Endothelial cell of umbilical vein (primary cell): ENCODE measurements around the gene SORT1. TPM values are rescaled to one million over a fixed set of nuclear protein-coding genes. Genes with fewer than 3 reads are reported as not detected.

Experiments used
- BruUV-seq: library from RNA; stranded (reverse); fragments of 400-500 nt; replicated peaks from 2 replicates; lab custom pipeline; 2021; lab: Mats Ljungman, UMichigan
- CTCF ChIA-PET: fragments of 300-600, 350-600 bp; sonication (Branson Sonifier 250); formaldehyde crosslinking; loops from one replicate; lab custom pipeline; 2021; ENCODE audit warnings: antibody characterized with exemption, inconsistent platforms; lab: Charles Lee
- POLR2A ChIA-PET: fragments of 300-600, 350-600 bp; sonication (Branson Sonifier 250); formaldehyde crosslinking; loops from one replicate; lab custom pipeline; 2021; ENCODE audit warnings: antibody characterized with exemption, inconsistent platforms; lab: Charles Lee
- DNase-seq: peaks from one replicate; pipeline ENCODE4 v3.0.0-alpha.2; 2011; ENCODE audit warnings: low read depth, low spot score
- FAIRE-seq: peaks from 2 replicates; lab custom pipeline; 2011; peaks lifted over from hg19 to GRCh38; lab: Jason Lieb, UNC
- H2AFZ ChIP-seq: 2 replicates; pipeline ENCODE4 v1.6.0; 2012; ENCODE audit warnings: low read depth, low read length, control low read depth, inconsistent platforms
- H3K27ac ChIP-seq: 2 replicates; pipeline ENCODE4 v1.5.1; 2011; ENCODE audit warnings: low read depth, mild to moderate bottlenecking, control low read depth, low read length, moderate library complexity; ENCODE audit not compliant: insufficient read depth
- H3K27me3 ChIP-seq, 2 experiments: 2 replicates each; pipeline versions ENCODE4 v1.6.0 to v1.6.1; 2011; ENCODE audit warnings: low read length in 2 of 2, mixed read lengths in 1 of 2; ENCODE audit not compliant: control insufficient read depth in 2 of 2, insufficient read depth in 2 of 2
- H3K36me3 ChIP-seq, 2 experiments: 2 replicates in 1 of 2; 3 replicates in 1 of 2; pipeline ENCODE4 v1.5.1; 2011; ENCODE audit warnings: low read length in 2 of 2, mild to moderate bottlenecking in 1 of 2, moderate library complexity in 1 of 2; ENCODE audit not compliant: control insufficient read depth in 2 of 2, insufficient read depth in 2 of 2; ENCODE audit errors: extremely low read depth in 1 of 2
- H3K4me1 ChIP-seq: 3 replicates; pipeline ENCODE4 v1.5.1; 2011; ENCODE audit warnings: mild to moderate bottlenecking, low read length; ENCODE audit not compliant: control insufficient read depth, insufficient read depth; ENCODE audit errors: extremely low read depth
- H3K4me2 ChIP-seq: 2 replicates; pipeline ENCODE4 v1.6.1; 2011; ENCODE audit warnings: low read length, control low read depth, mixed read lengths; ENCODE audit not compliant: insufficient read depth
- H3K4me3 ChIP-seq, 3 experiments: fragments of 200-600 bp in 1 of 3; sonication (generic), shearing (Covaris generic) in 1 of 3; replicated peaks in 1 of 3; 2 replicates each; pipeline ENCODE4 v1.5.1; 2011 to 2016; ENCODE audit warnings: control low read depth in 3 of 3, low read length in 3 of 3, mild to moderate bottlenecking in 2 of 3, inconsistent platforms in 1 of 3, low read depth in 1 of 3, moderate library complexity in 1 of 3; ENCODE audit not compliant: insufficient read depth in 1 of 3
- H3K79me2 ChIP-seq: 2 replicates; pipeline ENCODE4 v1.6.0; 2012; ENCODE audit warnings: low read length, inconsistent platforms; ENCODE audit not compliant: control insufficient read depth, insufficient read depth
- H3K9ac ChIP-seq: replicated peaks from 2 replicates; pipeline ENCODE3; 2011; ENCODE audit warnings: low read length, control low read depth; ENCODE audit not compliant: insufficient read depth; ENCODE audit errors: extremely low read depth
- H3K9me1 ChIP-seq: replicated peaks from 3 replicates; pipeline ENCODE4 v1.6.0; 2011; ENCODE audit warnings: mild to moderate bottlenecking, low read length; ENCODE audit not compliant: control insufficient read depth, insufficient read depth; ENCODE audit errors: extremely low read depth
- H3K9me3 ChIP-seq: replicated peaks from 2 replicates; pipeline ENCODE4 v1.5.1; 2012; ENCODE audit warnings: low read length, inconsistent platforms; ENCODE audit not compliant: control insufficient read depth, insufficient read depth
- H4K20me1 ChIP-seq: replicated peaks from 2 replicates; pipeline ENCODE3; 2011; ENCODE audit warnings: mild to moderate bottlenecking, low read length; ENCODE audit not compliant: control insufficient read depth, insufficient read depth; ENCODE audit errors: extremely low read depth
- CTCF ChIP-seq, 2 donors: IDR thresholded peaks; 1 replicate in 1 of 2; 2 replicates in 1 of 2; pipeline ENCODE4 v1.5.1; 2011; ENCODE audit warnings: low read length in 2 of 2, mild to moderate bottlenecking in 2 of 2, moderate library complexity in 2 of 2, control low read depth in 1 of 2, inconsistent platforms in 1 of 2, low read depth in 1 of 2; ENCODE audit not compliant: insufficient read depth in 1 of 2; ENCODE audit errors: extremely low read depth in 1 of 2
- JUN ChIP-seq: IDR thresholded peaks from 2 replicates; pipeline ENCODE4 v1.6.1; 2011; ENCODE audit warnings: borderline replicate concordance, low read depth; ENCODE audit not compliant: insufficient read length, insufficient read depth
- MAX ChIP-seq: IDR thresholded peaks from 2 replicates; pipeline ENCODE4 v1.6.1; 2011; ENCODE audit not compliant: insufficient read depth, insufficient read length
- POLR2A ChIP-seq: IDR thresholded peaks from 2 replicates; pipeline ENCODE4 v1.6.1; 2012; ENCODE audit warnings: low read depth, mild to moderate bottlenecking, control low read depth, low read length
- POLR2AphosphoS5 ChIP-seq: IDR thresholded peaks from 2 replicates; pipeline ENCODE4 v1.6.1; 2012; ENCODE audit warnings: low read depth, mild to moderate bottlenecking, control low read depth, low read length, moderate library complexity; ENCODE audit not compliant: insufficient read depth
- dilution Hi-C: fragments of 300-500 bp; cut with MboI; formaldehyde crosslinking; loops from one replicate; pipeline ENCODE4 v1.15.0; 2019; ENCODE audit warnings: low sequenced_read_pairs; ENCODE audit not compliant: extremely low pct_ligation_motif_present
- intact Hi-C: fragments of 100-400 bp; cut with micrococcal nuclease; formaldehyde crosslinking; loops from one replicate; pipeline ENCODE4 v1.10.0; 2022
- polyA plus RNA-seq, 4 experiments: library from polyadenylated mRNA; depleted of rRNA in 3 of 4; stranded (reverse) in 3 of 4; unstranded in 1 of 4; fragments of >200 nt; gene quantifications; 2 replicates each; pipeline versions ENCODE4 v1.2.1 to v1.2.3, GENCODE V29; 2011 to 2012; ENCODE audit warnings: missing spikeins in 1 of 4
- total RNA-seq: library from RNA; stranded (reverse); gene quantifications from 2 replicates; pipeline ENCODE4 v1.2.3, GENCODE V29; 2021

Gene SORT1
- total and polyA plus RNA-seq, 2 donors (not counting 3 experiments of a cell fraction or from before 2014, with no cell fraction given) = 6.8 to 17.8 TPM

- DNase-seq = no peak
- POLR2A ChIA-PET = no interaction called here
- no peak overlapping the region for H2AFZ ChIP-seq
- no peaks in the 10 kb centered on the region for H3K9me3 ChIP-seq
- H3K79me2 ChIP-seq = no peaks in the 10 kb centered on the region
- no peak overlapping the region for H3K9ac ChIP-seq
- peaks cover 7 to 9% of the 10 kb centered on the region in 2 experiments for H3K36me3 ChIP-seq
- dilution Hi-C loops (no loop called here), intact Hi-C loops (no loop called here)
- H4K20me1 ChIP-seq = no peaks in the 10 kb centered on the region
- BruUV-seq = no TSS peak
- H3K27me3 ChIP-seq = peaks cover under 1 to 4% of the 10 kb centered on the region in 2 experiments
- no peak overlapping the region for H3K27ac ChIP-seq
- no peak for FAIRE-seq
- H3K4me1 ChIP-seq = peaks cover 7% of the 10 kb centered on the region
- H3K9me1 ChIP-seq = no peaks in the 10 kb centered on the region
- H3K4me2 ChIP-seq = no peak overlapping the region
- TF ChIP-seq JUN (no peak), POLR2A (no peak), CTCF (IDR thresholded peaks at IDR 0.05; ENCODE audit: extremely low read depth in 1 of 2, insufficient read depth in 1 of 2, low read depth in 1 of 2, low read length in 2 of 2) (no peak), POLR2AphosphoS5 (no peak)
- CTCF ChIA-PET = interaction anchor here (0.7 to 9.3 kb wide), 5 partner anchors 108 to 686 kb away, joined by 3 to 282 read pairs (median 43); partner anchors contain the start of gene AMIGO1
- H3K4me3 ChIP-seq = no peak overlapping the region
These were observed 4.3 kb upstream of the SORT1 start for GRCh38 chr1:109402025-109402424.

GRCh38 chr1:109400035-109400655 lies 2.4 kb upstream of the SORT1 start:
- H3K9me3 ChIP-seq = no peaks in the 10 kb centered on the region
- no peaks in the 10 kb centered on the region for H4K20me1 ChIP-seq
- no peaks in the 10 kb centered on the region for H3K9me1 ChIP-seq
- H3K36me3 ChIP-seq = peaks cover 7 to 9% of the 10 kb centered on the region in 2 experiments
- H3K9ac ChIP-seq = no peak overlapping the region
- FAIRE-seq (no peak), DNase-seq (no peak)
- H3K4me1 ChIP-seq = peaks cover 9% of the 10 kb centered on the region
- no TSS peak for BruUV-seq
- no peak overlapping the region for H3K4me3 ChIP-seq
- ChIA-PET CTCF (interaction anchor here (0.8 to 9.3 kb wide), 17 partner anchors 9 to 300 kb away, joined by 3 to 282 read pairs (median 8); partner anchors contain the start of genes CELSR2, PSRC1 and SARS1), POLR2A (no interaction called here)
- peaks cover 11 to 16% of the 10 kb centered on the region in 2 experiments for H3K27me3 ChIP-seq
- no peaks in the 10 kb centered on the region for H3K79me2 ChIP-seq
- TF ChIP-seq MAX = no peak
- H2AFZ ChIP-seq = no peak overlapping the region
- intact Hi-C loops = no loop called here
- H3K4me2 ChIP-seq = no peak overlapping the region
- no peak overlapping the region for H3K27ac ChIP-seq
- dilution Hi-C loops = no loop called here
